M059J (cell line): Measurements from ENCODE around the gene TIMM23. TPM values are rescaled to one million over a fixed set of nuclear protein-coding genes. Genes with fewer than 3 reads are reported as not detected.
"Not testable (repeated sequence)": the region's sequence is repeated elsewhere in the genome, so short reads cannot be mapped to it uniquely, and the experiment has no call there.

Experiments
- DNase-seq: peaks from one replicate; pipeline ENCODE4 v3.0.0-alpha.2; 2012; ENCODE audit warnings: low read depth
- total RNA-seq: library from RNA; depleted of rRNA; stranded (reverse); fragments of >200 nt; shearing (Covaris generic); gene quantifications from 2 replicates; pipeline ENCODE4 v1.2.3, GENCODE V29; 2014

Gene TIMM23
- total RNA-seq, 1 experiment from 2014 or later: 145 TPM

DNA sequence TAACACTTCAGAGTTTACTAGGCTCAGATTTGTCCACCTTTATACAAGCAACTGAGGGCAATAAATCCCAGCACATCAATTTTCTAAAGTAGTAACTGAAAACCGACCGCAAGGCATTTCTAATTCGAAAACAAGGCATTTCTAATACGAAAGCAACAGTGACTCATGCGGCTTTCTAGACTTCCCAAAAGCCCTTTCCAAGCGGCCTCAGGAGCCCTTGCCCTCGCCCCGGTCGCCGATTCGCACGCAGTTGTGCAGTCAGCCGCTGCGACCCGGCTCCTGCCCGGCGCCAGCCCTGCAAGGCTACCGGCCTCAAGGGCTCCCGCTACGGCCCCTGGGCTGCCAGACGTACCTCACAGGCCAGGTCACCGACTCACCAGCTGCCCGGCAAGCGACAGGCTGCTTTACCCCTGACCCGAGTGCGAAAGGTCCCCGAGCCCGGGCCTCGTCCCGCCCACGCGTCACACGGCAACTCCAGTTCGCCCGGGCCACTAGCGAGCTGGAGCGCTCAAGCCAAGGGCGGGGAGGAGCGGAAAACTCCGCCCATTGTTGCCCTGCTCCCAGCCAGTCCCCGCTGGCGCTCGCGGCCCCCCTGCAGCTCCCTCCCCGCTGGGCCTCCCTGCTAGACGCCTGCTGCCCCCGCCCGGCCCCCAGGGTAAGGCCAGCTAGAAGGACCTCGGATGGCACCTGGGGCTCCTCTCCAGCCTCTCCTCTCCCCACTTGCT lies 50.9 kb downstream of the TIMM23 start:
- peak; percentile 97 for DNase-seq

DNA sequence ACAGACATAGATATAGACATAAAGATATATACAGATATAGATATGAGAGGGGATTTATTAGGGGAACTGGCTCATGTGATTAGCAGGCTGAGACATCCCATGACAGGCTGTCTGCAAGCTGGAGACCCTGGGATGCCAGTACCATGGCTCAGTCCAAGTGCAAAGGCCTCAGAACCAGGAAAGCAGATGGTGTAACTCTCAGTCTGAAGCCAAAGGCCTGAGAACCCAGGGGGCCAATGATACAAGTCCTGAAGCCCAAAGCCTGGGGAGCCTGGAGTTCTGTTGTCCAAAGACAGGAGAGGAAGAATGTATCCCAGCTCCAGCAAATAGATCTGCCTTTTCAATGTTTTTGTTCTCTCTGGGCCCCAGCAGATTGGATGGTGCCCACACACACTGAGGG lies 52.7 kb downstream of the TIMM23 start:
- no peak for DNase-seq

DNA sequence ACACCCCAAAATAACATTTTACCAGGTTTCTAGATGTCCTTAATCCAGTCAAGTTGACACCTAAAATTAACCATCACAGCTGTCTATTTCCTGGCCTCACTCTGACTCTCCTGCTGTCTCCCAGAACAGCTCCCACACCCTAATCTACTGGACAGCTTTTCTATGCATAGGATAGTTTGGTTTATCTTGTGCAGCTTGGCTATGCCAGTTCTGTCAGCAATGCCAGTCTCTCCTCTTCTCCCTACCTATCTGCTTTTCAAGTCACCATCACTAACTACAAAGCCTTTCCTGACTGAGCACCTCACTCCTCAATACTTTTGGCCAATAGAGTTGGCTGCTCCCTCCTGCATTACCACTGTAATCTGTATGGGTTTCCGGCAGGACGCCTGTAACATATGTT lies 53.1 kb downstream of the TIMM23 start:
- no peak for DNase-seq

DNA sequence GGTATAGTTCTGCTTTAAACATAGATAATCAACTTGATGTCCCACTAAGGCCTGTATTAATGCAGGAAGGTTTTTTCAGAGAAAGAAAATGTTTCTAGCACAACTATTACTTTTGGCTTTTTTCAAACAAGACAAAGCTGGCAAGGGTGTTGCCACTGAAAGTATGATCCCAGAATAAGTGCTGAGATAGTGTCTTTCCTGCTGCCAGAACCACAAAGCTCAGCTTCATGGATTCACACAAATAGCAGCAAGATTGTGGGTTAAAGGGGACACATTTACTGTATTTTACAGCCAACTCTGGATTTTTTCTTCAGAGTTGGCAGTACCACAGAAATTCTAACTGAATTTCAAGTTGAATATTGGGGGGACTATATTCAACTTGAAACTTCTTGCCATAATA lies 53.8 kb downstream of the TIMM23 start:
- DNase-seq: no peak

DNA sequence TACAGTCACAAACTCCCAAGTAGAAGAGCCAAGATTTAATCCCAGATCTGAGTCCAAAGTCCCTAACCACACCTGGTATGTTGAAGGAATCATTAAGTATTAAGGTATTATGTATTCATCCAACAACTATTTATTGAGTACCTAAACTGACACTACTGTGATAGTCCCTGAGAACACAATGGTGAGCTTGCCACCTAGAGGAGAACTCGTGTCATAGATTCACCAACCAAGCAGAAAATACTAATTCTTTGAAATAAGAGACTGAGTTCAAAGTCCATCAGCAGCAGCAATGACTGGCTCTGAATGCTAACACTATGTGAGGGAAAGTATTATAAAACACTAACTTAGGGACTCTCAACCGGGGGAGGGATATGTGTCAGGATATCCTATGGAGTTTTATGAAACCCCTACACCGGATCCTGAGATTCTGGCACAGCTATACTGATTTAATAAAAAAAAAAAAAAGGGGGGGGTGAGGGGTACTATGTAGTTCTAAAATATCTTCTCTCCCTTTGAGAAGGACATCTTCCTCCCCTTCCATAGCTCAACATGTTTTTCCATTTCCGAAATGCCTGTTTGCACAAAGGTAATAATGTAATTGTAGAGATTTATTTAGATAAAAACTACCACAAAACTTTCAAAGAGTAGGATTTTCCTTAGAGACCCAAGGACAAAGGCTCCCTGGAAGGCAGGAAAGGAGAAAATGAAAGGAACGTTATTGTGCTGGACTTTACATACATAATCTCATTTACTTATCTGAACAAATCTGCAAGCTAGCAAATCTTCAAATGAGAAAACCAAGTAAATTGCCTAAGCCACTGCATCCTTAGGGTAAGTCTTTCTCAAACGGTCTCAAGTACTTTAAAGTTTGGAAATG lies 56.5 kb downstream of the TIMM23 start:
- peak; percentile 74 for DNase-seq

DNA sequence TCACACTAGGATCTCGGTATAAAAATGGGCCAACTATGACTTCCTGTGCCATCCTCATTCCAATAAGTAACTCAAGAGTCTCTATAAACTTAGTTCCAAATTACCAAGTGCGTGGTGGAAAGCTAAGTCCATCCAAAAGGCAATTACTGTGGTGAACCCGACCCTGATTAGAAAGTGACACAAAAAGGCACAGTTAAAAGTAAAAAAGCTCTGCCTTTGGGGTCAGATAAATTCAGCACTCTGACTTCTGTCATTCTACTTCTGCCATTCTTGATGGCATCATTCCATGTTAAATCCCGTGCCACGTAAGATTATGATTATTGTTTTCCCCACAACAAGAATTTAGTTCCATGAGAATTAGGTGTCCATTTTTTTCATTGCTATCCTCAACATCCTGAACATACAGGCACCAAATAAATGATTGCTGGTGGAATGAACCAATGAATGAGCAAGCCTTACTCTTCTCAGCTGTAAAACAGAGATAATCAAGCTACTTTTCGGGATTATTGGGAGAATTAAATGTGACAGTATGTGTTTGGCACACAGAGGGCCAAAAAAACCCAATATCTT lies 57.3 kb downstream of the TIMM23 start:
- DNase-seq: no peak

DNA sequence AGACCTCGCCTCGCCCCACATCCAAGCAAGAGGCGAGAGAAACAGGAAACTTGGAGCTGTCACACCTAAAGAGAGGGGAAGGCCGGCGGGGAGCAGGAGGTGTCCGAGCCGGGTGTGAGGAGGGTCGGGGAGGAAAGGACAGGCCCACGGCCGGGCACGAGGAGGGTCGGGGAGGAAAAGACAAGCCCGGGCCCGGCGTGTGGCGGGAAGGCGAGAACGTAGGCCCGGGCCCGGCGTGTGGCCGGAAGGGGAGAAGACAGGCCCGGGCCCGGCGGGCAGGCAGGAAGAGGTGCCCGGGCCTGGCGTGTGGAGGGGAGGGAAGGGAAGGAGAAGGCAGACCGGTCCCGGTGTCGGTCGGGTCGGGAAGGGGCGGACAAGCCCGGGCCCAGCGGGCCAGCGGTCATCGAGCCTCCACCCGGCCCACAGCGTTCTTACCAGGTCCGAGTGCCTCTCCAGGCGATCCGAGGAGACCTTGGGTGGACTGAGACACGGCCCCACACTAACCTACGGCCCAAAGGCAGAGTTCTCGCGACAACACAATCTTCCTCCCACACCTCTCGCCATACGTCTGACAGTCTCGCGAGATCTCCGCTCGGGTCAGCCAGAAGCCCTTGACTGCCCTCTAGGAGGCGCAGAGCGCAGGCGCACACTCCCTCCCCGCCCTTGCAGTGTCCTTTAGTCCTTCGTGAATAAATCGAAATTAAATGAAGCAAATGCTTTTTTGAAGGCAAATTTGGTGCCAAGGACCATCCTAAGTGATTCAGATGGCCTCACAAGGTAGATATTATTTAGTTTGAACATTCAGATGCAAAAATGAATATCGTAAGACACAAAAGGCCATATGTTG lies 58.0 kb downstream of the TIMM23 start, which contains the start of gene NCOA4:
TSS of gene NCOA4 (minus strand) at position 533 of the 847 bp plus-strand sequence. CDS start 13,943 bp downstream, outside the sequence.
- peak; percentile 97 for DNase-seq

DNA sequence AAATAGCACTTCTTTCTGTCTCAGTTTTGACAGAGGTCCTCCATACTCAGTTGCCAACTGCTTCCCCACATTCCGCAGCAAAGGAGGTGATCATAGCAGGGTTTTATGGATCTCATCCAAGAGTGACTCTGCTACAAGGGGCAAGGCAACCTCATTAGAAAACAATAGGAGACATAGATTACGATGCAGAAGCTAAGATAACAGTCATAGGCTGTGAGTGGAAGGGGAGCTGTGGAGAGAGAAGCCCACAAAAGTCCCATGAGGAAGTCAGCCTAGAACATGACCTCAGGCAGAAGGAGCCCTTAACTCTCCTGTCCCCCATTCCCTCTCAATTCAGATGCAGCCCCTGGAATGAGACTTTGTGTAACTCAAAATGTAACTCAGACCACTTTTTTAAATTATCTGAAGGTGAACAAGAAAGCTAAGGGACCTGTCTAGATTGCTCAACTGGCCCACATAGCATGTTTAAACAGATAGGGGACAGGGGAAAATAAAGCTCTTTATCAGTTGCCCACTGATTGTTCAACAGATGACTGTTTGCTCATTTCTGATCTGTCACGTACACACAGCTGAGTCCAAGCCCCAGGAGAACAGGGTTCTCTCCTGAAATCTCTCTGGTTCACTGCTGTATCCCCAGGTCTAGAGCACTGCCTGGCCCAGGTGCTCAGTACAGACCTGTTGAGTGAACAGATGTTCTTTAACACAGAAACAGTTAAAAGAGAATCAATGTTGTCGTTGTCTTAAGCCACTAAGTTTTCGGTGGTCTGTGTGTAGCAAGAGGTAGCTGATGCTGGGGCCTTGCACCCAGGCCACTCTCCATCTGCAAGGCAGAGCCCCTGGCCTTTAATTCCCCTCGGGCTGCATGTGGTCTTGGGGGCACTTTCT lies 59.6 kb downstream of the TIMM23 start:
- DNase-seq: no peak

DNA sequence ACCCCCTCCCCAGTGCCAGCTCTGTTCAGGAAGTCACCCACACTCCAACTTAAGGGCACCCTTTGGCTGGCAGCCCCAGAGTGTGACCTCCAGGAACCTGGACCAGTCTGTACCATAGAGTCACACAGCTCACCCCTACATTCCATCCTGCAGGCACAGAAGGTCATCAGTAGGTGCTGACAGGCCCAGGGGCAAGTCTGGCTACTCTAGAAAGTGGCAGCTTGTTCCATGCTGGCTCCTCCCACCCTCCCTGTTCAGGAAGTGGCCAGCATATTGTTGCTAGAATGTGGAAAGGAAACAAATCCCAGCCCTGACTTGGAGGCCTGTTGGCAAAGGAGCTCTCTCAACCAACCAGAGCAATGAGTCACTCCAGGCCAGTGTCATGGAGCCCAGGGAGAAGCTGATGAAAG lies 61.3 kb downstream of the TIMM23 start:
- DNase-seq: peak; percentile 89

DNA sequence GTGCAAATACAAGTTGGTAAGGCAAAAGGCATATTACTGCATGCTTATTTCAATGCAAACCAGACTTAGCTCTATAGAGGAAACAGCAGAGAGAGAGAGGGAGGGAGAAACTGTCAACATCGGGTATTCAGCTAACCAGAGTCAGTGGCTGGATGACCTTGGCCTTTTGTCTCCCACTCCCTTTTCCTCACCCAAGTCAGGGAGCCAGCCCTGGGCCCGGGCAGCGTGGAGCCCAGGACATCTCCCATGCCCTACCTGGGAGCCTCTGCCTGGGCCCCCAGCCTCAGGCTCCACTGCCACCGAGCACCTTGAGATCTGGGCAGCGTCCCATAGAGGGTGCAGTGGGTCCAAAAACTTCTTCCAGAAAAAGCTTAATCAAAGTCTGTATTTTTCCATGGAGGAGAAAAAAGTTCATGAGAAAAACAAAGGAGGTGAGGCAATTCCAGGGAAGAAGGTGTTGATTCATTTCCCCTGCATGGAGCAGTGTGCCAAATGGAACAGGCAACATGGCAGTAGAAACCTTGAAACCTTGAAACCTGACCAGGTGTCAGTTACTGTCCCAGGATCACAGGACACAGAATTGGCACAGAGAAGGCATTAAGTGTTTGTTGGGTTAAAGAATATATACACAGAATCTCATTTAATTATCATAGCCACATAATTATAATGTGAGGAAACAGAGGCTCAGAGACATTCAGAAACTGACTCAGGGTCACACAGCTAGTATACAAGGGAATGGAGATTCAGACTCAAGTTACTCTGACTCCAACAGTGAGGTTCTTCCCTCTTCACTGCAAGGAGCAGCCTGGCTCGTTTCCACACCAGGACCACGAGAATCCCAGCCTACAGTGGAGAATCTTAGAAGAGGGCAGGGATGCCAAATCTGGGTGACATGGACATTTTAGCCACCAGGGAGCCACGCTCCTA lies 63.9 kb downstream of the TIMM23 start:
- DNase-seq: no peak

DNA sequence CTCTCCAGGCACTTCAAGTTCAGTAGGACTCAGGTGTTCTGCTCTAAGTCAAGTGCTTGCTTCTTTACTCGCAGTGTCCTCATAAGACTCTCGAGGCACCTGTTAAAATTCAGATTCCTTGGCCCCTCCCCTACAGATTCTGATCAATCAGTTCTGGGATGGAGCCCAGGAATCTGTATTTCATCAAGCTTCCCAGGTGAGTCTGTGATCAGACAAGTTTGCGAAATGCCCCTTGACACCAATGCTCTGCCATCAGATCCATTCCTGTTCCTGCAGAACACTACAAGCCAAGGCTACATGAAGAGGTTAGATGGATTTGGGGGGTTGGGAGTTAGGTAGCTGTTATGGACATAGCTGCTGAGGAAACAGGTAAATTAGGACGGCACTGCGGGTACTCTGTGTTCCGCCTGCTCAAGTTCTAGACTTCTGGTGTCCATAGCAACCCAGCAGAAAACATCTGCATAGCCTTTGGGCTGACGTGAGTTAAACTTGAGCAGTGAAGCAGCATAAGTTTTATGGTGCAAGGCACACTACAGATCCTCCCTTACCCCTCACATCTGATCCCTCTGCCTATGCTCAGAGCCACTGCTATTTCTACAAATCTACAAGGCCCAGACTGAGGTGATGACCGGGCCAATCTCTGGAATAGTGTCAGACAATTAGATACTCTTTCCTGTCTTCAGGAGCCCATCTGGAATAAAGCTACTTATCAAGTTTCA lies 65.0 kb downstream of the TIMM23 start:
- DNase-seq: no peak

DNA sequence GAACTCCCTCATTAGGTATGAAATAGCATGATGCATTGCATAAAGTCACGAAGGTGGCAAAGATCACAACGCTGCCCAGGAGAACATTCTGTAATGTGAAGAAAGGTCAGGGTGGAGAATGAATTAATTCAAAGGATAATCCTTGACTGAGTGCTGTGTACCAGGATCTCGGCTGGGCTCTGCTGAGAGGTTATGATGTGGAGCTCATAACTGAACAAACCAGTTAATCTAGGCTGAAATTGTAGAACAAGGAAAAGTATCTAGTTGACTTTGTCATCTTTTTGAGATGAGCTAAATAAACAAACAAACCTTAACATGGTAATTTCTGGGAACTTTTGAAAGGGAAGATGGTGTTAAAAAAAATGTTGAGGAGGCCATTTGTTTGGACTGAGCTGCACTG lies 67.7 kb downstream of the TIMM23 start:
- no peak for DNase-seq

DNA sequence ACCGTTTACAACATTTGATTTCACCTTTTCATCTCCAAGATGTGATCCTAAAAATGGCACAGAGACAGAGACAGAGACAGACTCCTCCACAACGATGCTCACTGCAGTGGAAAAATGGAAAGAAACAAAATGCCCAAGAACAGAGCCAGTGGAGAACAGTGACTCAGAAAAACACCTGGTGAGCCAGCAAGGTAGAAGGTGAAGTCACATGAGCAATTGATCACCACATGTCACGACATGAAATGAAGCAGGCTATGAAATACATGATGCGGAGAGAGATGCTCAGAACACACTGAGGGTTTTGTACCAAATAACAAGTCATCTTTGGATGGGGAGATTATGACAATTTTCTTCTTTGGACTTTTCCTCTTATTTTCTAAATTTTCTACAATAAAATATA lies 70.2 kb downstream of the TIMM23 start:
- no peak for DNase-seq

DNA sequence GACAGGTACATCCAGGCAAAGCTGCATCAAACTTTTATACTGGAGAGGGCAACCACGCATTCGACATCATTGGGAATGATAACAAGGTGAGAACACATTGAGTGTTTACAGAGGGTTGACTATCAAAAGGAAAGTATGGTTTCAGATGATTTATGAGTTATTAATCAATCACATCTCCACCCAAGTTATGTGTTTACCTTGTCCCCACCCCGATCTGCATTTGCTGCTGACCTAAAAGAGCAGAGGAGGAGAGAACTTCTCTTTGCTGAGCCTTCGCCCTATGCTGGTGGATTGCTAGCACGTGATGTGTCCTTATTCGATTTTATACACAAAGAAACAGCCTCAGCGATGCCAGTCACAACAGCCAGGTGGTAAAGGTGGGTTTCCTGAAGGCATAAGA lies 74.0 kb downstream of the TIMM23 start, which contains the start of gene MSMB:
TSS of gene MSMB (minus strand) at position 9 of the 400 bp plus-strand sequence. CDS start 32 bp downstream, outside the sequence.
- no peak for DNase-seq

DNA sequence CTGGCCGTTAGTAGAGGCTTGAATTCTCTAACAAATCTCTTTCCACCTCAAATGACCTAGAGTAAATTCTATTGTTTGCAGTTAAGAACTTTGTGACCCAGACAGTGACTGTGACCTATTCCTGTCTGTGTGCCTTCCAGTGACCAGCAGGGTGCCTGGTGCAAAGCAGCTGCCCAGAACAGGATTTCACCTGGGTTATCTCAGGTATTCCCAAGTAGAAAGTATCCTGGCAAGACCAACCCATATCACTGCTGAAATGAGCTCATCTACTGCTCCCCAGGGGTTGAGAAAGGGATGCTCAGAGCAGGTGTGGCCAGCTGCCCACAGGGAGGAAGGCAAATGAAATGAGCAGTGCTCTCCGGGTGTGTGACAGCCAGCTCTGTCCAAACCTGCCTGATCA lies 75.9 kb downstream of the TIMM23 start:
- DNase-seq: no peak

DNA sequence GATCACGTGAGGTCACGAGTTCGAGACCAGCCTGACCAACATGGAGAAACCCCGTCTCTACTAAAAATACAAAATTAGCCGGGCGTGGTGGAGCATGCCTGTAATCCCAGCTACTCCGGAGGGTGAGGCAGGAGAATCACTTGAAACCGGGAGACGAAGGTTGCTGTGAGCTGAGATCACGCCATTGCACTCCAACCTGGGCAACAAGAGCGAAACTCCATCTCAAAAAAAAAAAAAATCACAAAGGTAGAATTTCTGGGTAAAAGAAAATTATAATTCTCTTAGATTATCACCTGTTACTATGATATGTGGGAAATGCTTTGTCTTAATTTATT lies 77.2 kb downstream of the TIMM23 start:
- not testable (repeated sequence) for DNase-seq

DNA sequence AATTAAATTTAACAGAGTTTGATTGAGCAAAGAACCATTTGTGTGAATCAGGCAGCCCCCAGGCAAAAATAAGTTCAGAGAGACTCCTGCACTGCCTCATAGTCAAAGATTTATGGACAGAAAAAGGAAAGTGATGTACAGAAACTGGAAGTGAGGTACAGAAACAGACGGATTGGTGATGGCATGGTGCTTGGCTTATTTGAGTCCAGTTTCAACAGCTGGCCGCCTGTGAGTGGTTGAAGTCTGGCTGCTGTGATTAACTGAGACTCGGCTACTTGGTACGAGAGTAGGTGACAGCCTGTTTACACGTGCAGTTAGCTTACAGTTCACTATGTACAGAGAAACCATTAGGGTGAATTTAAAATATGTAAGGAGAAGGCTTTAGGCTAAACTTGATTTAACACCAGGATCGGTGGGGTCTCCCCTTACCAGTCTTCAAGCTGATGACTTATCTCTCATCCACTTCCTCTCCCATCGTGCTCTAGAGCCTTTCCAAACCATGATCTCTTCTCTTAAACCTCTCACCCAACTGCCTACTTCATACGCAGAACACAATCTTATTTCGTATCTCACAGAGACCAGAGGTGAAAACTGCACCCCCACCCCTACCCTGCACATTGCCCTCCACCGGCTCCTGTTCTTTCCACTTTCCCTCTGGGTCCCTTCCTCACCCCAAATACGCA lies 78.8 kb downstream of the TIMM23 start:
- no peak for DNase-seq

DNA sequence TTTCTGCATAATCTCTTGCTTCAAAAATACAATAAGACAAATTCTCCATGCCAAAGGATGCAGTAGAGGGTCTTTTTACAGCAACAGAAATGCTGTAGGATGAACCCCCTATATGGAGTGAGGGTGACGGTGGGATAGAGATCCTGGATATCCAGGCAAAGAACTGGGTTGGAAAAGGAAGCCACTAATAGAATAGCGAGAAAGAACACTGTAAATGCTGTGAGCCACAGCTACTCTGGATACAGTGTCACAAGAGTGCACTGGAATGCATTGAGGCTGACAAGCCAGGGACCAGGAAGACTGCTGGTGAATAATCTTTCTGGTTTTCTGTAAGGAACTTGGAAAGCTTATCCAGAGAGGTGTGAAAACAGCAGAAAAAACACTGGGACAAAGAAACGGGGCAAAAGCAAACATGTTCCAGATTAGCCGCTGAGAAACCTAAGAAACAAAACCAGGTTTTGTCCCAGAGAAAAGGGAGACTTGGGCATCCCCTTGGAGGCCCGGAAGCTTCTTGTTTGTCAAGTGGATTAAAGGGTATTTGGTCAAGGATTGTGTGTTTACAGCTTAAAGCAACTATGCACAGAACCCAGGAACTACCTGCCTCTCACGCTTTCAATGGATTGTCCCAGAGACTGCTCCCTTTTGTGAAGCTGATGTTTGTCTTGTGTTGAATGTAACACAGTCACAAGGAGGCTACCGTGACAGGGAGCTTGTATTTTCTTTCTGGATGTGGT lies 79.9 kb downstream of the TIMM23 start:
- no peak for DNase-seq
